CD4-positive, alpha-beta T cell treated with Interleukin-6 for 4 hours (primary cell): ENCODE measurements around the gene LGALS3.
"Not testable (repeated sequence)": the region's sequence is repeated elsewhere in the genome, so short reads cannot be mapped to it uniquely, and the experiment has no call there.

ENCODE experiments used
- DNase-seq: peaks from one replicate; pipeline ENCODE4 v3.0.0-alpha.2; 2020; ENCODE audit warnings: mixed read lengths

LGALS3 gene

GRCh38 chr14:55129086-55129427 is at the start of gene LGALS3:
Gene LGALS3 (plus strand): TSS chr14:55129252. CDS start chr14:55137374, 8,122 bp downstream.
- peak; percentile 54 for DNase-seq

- DNase-seq = not testable (repeated sequence)
Observed at GRCh38 chr14:55079961-55080360, 49.1 kb upstream of the LGALS3 start.

- DNase-seq = no peak
Observed at GRCh38 chr14:55084401-55085059, 44.5 kb upstream of the LGALS3 start.

- DNase-seq = no peak
Observed at GRCh38 chr14:55085060-55085660, 43.9 kb upstream of the LGALS3 start.

GRCh38 chr14:55086938-55087337 is 42.1 kb upstream of the LGALS3 start:
- DNase-seq = no peak

GRCh38 chr14:55088356-55088755 is 40.7 kb upstream of the LGALS3 start:
- DNase-seq = no peak

- DNase-seq = no peak
Observed at GRCh38 chr14:55092341-55092740, 36.7 kb upstream of the LGALS3 start.

GRCh38 chr14:55094292-55095157 is 34.5 kb upstream of the LGALS3 start:
- DNase-seq = no peak

- peak; percentile 58 for DNase-seq
Observed at GRCh38 chr14:55097881-55098560, 31.0 kb upstream of the LGALS3 start.

GRCh38 chr14:55098561-55098898 is 30.5 kb upstream of the LGALS3 start:
- DNase-seq = no peak

GRCh38 chr14:55099756-55100155 is 29.3 kb upstream of the LGALS3 start:
- DNase-seq = no peak

- no peak for DNase-seq
Observed at GRCh38 chr14:55101698-55102097, 27.4 kb upstream of the LGALS3 start.

- peak; percentile 62 for DNase-seq
Observed at GRCh38 chr14:55102141-55102621, 26.9 kb upstream of the LGALS3 start.

- peak; percentile 73 for DNase-seq
Observed at GRCh38 chr14:55103005-55103640, 25.9 kb upstream of the LGALS3 start.

- no peak for DNase-seq
Observed at GRCh38 chr14:55103971-55104954, 24.8 kb upstream of the LGALS3 start.

- no peak for DNase-seq
Observed at GRCh38 chr14:55105991-55106390, 23.1 kb upstream of the LGALS3 start.

- DNase-seq = peak; percentile 62
Observed at GRCh38 chr14:55107766-55108554, 21.1 kb upstream of the LGALS3 start.

GRCh38 chr14:55109836-55110235 is 19.2 kb upstream of the LGALS3 start:
- DNase-seq = no peak

GRCh38 chr14:55111122-55111708 is 17.8 kb upstream of the LGALS3 start:
- DNase-seq = no peak

- DNase-seq = no peak
Observed at GRCh38 chr14:55114720-55115119, 14.3 kb upstream of the LGALS3 start.
